ENCODE data around the gene VWDE. TPM values are rescaled to one million over a fixed set of nuclear protein-coding genes. Genes with fewer than 3 reads are reported as not detected.

VWDE gene
- total and polyA plus RNA-seq, 10 of the 15 experiments (the other 5 are each of a cell fraction or from before 2014, with no cell fraction given): 0.74 to 2.1 (median 1.3) TPM

- TF ChIP-seq PAX5 (IDR thresholded peaks at IDR 0.05; ENCODE audit: borderline replicate concordance, low read depth, low read length) (no peak), KAT2A (conservative IDR thresholded peaks at IDR 0.05; ENCODE audit: control insufficient read depth, low read depth, low read length) (no peak)
These were observed 106.2 kb downstream of the VWDE start (continued) for GRCh38 chr7:12297283-12298108.

- RAD21 ChIA-PET (ENCODE audit: unreplicated experiment): no interaction called here
- ATAC-seq (no peak), DNase-seq (ENCODE audit: low read depth, low spot score) (no peak), FAIRE-seq (no peak)
- H4K20me1 ChIP-seq (ENCODE audit: control insufficient read depth, insufficient read depth): no peaks in the 10 kb centered on the region
- H3K4me1 ChIP-seq (ENCODE audit: control insufficient read depth, insufficient read depth, low read length): no peaks in the 10 kb centered on the region
- H3K27me3 ChIP-seq (replicated peaks in 1 of 2; ENCODE audit: control insufficient read depth in 2 of 2, insufficient read depth in 2 of 2, low read length in 1 of 2): no peaks in the 10 kb centered on the region; a peak in 3 of 4 replicates
- POLR2A ChIA-PET: no interaction called here
- SMC1A ChIA-PET (ENCODE audit: uncharacterized antibody, unreplicated experiment): no interaction called here
- no peak overlapping the region for H3K4me2 ChIP-seq (ENCODE audit: control insufficient read depth, insufficient read depth)
- intact Hi-C loops (cut with micrococcal nuclease; ENCODE audit: unreplicated experiment): no loop called here
- H3K36me3 ChIP-seq (ENCODE audit: control insufficient read depth in 2 of 2, insufficient read depth in 2 of 2, low read length in 1 of 2): no peaks in the 10 kb centered on the region
- H3K79me2 ChIP-seq (ENCODE audit: control insufficient read depth, insufficient read depth, low read length): no peaks in the 10 kb centered on the region
- no peaks in the 10 kb centered on the region; the same call in 2 of the 3 replicates for H3K9me3 ChIP-seq (replicated peaks; ENCODE audit: control insufficient read depth, insufficient read depth, low read length)
- no TSS peak for BruUV-seq (replicated peaks)
- WGBS (ENCODE audit: insufficient coverage, insufficient replicate concordance, low lambda C conversion rate, missing lambda C conversion rate): 24% methylated on average over 7 of the region's 7 CpGs
- no peak overlapping the region for H3K4me3 ChIP-seq
- H3K9ac ChIP-seq (ENCODE audit: control insufficient read depth, insufficient read depth, low read length): no peak overlapping the region
- in situ Hi-C loops (cut with MboI): no loop called here
- H3K27ac ChIP-seq (ENCODE audit: control insufficient read depth, insufficient read depth): no peak overlapping the region
- H2AFZ ChIP-seq (ENCODE audit: control insufficient read depth, low read depth, low read length): no peak overlapping the region
- CTCF ChIA-PET: no interaction called here
- TF ChIP-seq ZBED1 (IDR thresholded peaks at IDR 0.05; ENCODE audit: borderline replicate concordance) (no peak), MTA3 (IDR thresholded peaks at IDR 0.05; ENCODE audit: borderline replicate concordance, low read length) (no peak), JUND (IDR thresholded peaks at IDR 0.05; ENCODE audit: low read depth, low read length) (no peak), EGR1 (IDR thresholded peaks at IDR 0.05; ENCODE audit: borderline replicate concordance in 1 of 2, low read depth in 2 of 2, low read length in 2 of 2) (no peak), SRF (IDR thresholded peaks at IDR 0.05; ENCODE audit: low read depth in 2 of 2, low read length in 2 of 2) (no peak), PAX8 (IDR thresholded peaks at IDR 0.05) (no peak), CHD4 (IDR thresholded peaks at IDR 0.05) (no peak), PML (IDR thresholded peaks at IDR 0.05; ENCODE audit: low read length) (no peak), BCLAF1 (IDR thresholded peaks at IDR 0.05) (no peak)
- TF ChIP-seq, protein P1, sequence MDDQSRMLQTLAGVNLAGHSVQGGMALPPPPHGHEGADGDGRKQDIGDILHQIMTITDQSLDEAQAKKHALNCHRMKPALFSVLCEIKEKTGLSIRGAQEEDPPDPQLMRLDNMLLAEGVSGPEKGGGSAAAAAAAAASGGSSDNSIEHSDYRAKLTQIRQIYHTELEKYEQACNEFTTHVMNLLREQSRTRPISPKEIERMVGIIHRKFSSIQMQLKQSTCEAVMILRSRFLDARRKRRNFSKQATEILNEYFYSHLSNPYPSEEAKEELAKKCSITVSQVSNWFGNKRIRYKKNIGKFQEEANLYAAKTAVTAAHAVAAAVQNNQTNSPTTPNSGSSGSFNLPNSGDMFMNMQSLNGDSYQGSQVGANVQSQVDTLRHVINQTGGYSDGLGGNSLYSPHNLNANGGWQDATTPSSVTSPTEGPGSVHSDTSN (IDR thresholded peaks at IDR 0.05; ENCODE audit: insufficient replicate concordance, low read depth, low read length): no peak
- TF ChIP-seq, protein P2, sequence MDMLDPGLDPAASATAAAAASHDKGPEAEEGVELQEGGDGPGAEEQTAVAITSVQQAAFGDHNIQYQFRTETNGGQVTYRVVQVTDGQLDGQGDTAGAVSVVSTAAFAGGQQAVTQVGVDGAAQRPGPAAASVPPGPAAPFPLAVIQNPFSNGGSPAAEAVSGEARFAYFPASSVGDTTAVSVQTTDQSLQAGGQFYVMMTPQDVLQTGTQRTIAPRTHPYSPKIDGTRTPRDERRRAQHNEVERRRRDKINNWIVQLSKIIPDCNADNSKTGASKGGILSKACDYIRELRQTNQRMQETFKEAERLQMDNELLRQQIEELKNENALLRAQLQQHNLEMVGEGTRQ (IDR thresholded peaks at IDR 0.05; ENCODE audit: borderline replicate concordance, low read depth, low read length): no peak
These were observed 107.6 kb downstream of the VWDE start for GRCh38 chr7:12296051-12296570.

Data from GM12878 (cell line).